ENCODE measurements around the gene GUK1.

Gene GUK1

DNA sequence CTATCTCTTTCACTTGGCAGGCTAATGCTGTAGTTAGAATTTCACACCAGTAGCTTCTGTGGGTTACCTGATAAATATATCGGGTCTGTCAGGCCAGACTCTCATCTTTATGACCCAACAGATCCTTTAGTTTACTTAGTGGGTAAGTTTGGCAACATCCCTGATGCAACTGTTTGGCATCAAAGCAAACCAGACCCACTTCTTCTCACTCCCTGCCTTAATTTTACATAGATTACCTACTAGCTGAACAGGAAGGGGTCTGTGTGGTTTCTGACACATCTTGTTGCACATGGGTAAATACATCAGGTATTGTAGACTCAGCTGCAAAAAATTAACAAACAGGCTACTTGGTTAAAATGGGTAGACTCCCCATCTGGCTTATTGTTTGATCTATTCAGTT lies 3.2 kb upstream of the GUK1 start:
- Histone ChIP-seq H3K27me3 (ENCODE audit: control insufficient read depth, insufficient read depth, low read length) (peaks cover 43% of the 10 kb centered on the region), H3K4me3 (ENCODE audit: low read depth, low read length) (no peak overlapping the region), H3K9ac (ENCODE audit: low read length) (no peak overlapping the region), H3K4me1 (ENCODE audit: control insufficient read depth, insufficient read depth, low read length) (peaks cover 6% of the 10 kb centered on the region; the same call in 1 of the 2 replicates), H3K27ac (ENCODE audit: low read depth, low read length) (no peak overlapping the region), H3K36me3 (ENCODE audit: control insufficient read depth, insufficient read depth, low read length) (no peaks in the 10 kb centered on the region; the same call in 1 of the 2 replicates), H3K9me3 (ENCODE audit: control insufficient read depth, insufficient read depth, low read depth, low read length) (no peaks in the 10 kb centered on the region)

- Histone ChIP-seq H3K27me3 (ENCODE audit: control insufficient read depth, insufficient read depth, low read length) (peaks cover 32% of the 10 kb centered on the region), H3K9ac (ENCODE audit: low read length) (peak overlapping the region; percentile 58), H3K4me1 (ENCODE audit: control insufficient read depth, insufficient read depth, low read length) (peaks cover 6% of the 10 kb centered on the region; the same call in 1 of the 2 replicates), H3K27ac (ENCODE audit: low read depth, low read length) (peak overlapping the region; percentile 54; the same call in 1 of the 2 replicates), H3K36me3 (ENCODE audit: control insufficient read depth, insufficient read depth, low read length) (no peaks in the 10 kb centered on the region; the same call in 1 of the 2 replicates), H3K9me3 (ENCODE audit: control insufficient read depth, insufficient read depth, low read depth, low read length) (no peaks in the 10 kb centered on the region), H3K4me3 (ENCODE audit: low read depth, low read length) (peak overlapping the region; percentile 90)
Measured at GRCh38 chr1:228139406-228139930, 611 bp upstream of the GUK1 start.

DNA sequence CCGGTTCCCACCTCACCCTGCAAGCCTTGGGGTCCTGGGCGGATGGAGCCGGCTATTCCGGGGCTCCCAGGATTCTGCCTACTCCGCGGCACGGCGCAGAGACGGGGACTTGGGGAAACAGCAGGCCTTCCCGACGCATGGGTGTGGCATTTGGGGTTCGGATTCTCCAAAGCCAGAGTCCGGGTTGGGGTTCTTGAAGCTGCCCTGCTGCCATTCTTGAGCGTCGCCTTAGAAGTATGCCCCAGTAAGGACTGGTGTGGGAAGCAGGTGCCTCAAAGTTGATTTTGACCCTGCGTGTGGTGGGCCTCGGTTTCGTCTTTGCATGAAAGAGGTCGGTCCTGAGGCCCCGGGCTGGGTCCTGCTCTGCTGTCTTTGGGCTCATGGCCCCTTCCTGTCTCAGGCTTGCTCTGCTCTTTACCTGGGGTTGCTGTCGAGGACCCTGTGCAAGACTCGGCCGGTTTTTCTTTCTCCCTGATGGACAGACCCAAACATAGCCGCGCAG lies 696 bp downstream of the GUK1 start:
- Histone ChIP-seq H3K4me3 (ENCODE audit: low read depth, low read length) (peak overlapping the region; percentile 90), H3K9me3 (ENCODE audit: control insufficient read depth, insufficient read depth, low read depth, low read length) (no peaks in the 10 kb centered on the region), H3K9ac (ENCODE audit: low read length) (peak overlapping the region; percentile 81), H3K27ac (ENCODE audit: low read depth, low read length) (no peak overlapping the region), H3K36me3 (ENCODE audit: control insufficient read depth, insufficient read depth, low read length) (peaks cover 5% of the 10 kb centered on the region; the same call in 1 of the 2 replicates), H3K27me3 (ENCODE audit: control insufficient read depth, insufficient read depth, low read length) (peaks cover 19% of the 10 kb centered on the region), H3K4me1 (ENCODE audit: control insufficient read depth, insufficient read depth, low read length) (peaks cover 6% of the 10 kb centered on the region; the same call in 1 of the 2 replicates)

DNA sequence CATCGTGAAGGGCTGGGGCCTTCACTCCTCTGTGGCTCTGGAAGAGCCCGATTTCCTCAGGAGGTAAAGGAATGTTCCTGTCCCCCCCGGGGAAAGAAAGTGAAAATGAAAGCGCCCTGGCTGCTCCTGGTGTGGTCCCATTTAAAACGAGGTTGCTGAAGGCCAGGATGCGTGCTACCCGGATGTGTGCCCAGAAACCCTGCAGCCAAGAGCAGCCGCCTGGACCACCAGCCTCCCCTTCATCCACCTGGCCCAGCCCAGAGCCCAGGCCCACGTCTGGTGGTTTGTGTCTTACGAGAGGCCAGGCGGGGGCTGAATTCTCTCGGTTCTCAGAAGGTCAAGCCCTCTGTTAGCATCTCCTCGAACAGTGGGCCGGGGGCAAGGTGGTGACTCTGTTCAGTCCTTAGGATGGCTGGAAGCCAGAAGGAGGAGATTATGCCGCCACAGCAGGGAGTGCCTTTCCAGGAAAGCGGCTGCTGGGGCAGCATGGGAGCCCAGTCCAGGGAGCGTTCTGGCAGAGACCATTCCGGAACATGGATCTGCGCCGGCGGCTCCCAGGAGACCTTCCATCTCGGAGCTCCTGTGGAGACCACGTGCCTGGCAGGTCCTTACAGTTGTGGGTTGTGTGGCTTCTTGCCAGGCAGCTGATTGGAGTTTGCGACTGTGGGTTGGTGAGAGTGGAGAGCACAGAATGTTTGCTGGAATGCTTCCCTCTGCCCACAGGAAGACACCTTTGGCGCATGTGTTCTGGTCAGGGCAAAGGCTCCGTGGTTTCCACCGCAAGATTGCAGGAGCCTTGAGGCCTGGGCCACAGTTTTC lies 1.4 kb downstream of the GUK1 start:
- peak overlapping the region; percentile 81 for H3K9ac ChIP-seq (ENCODE audit: low read length)
- peak overlapping the region; percentile 90 for H3K4me3 ChIP-seq (ENCODE audit: low read depth, low read length)
- H3K27ac ChIP-seq (ENCODE audit: low read depth, low read length), result no peak overlapping the region
- peaks cover 6% of the 10 kb centered on the region; the same call in 1 of the 2 replicates for H3K4me1 ChIP-seq (ENCODE audit: control insufficient read depth, insufficient read depth, low read length)
- peaks cover 13% of the 10 kb centered on the region for H3K27me3 ChIP-seq (ENCODE audit: control insufficient read depth, insufficient read depth, low read length)
- peaks cover 6% of the 10 kb centered on the region; the same call in 1 of the 2 replicates for H3K36me3 ChIP-seq (ENCODE audit: control insufficient read depth, insufficient read depth, low read length)
- H3K9me3 ChIP-seq (ENCODE audit: control insufficient read depth, insufficient read depth, low read depth, low read length), result no peaks in the 10 kb centered on the region

DNA sequence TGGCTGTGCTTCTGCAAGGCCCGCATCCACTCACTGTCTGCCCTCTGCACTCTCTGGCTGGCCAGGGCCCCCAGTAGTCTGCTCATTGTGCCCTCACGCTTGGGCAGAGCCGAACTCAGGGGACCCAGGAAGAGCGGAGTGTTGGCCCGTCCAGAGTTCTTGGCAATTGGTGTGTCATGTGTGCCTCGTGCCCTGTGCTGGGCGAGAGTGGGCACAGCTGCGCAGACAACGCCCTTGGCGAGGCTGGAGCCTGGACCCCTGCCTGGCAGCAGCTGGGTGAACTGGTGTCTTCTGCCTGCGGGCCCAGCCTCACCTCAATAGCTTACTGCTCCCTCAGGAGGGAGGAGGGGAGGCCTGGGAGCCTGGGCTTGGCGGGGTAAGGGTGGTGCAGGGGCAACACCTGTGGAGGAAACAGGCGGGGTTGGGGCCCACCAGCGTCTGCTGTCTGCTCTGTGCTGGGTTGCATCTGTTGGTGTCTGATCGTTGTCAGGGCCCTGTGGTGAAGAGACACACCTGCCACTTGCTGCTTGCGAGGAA lies 2.1 kb downstream of the GUK1 start:
- no peaks in the 10 kb centered on the region for H3K9me3 ChIP-seq (ENCODE audit: control insufficient read depth, insufficient read depth, low read depth, low read length)
- peaks cover 6% of the 10 kb centered on the region; the same call in 1 of the 2 replicates for H3K4me1 ChIP-seq (ENCODE audit: control insufficient read depth, insufficient read depth, low read length)
- H3K9ac ChIP-seq (ENCODE audit: low read length), result no peak overlapping the region
- H3K36me3 ChIP-seq (ENCODE audit: control insufficient read depth, insufficient read depth, low read length), result peaks cover 12% of the 10 kb centered on the region; the same call in 1 of the 2 replicates
- peaks cover 5% of the 10 kb centered on the region for H3K27me3 ChIP-seq (ENCODE audit: control insufficient read depth, insufficient read depth, low read length)
- H3K4me3 ChIP-seq (ENCODE audit: low read depth, low read length), result no peak overlapping the region
- no peak overlapping the region for H3K27ac ChIP-seq (ENCODE audit: low read depth, low read length)

- no peak overlapping the region for H3K4me3 ChIP-seq (ENCODE audit: low read depth, low read length)
- no peaks in the 10 kb centered on the region for H3K9me3 ChIP-seq (ENCODE audit: control insufficient read depth, insufficient read depth, low read depth, low read length)
- no peak overlapping the region for H3K27ac ChIP-seq (ENCODE audit: low read depth, low read length)
- H3K27me3 ChIP-seq (ENCODE audit: control insufficient read depth, insufficient read depth, low read length), result no peaks in the 10 kb centered on the region; the same call in 1 of the 2 replicates
- H3K36me3 ChIP-seq (ENCODE audit: control insufficient read depth, insufficient read depth, low read length), result peaks cover 15% of the 10 kb centered on the region; the same call in 1 of the 2 replicates
- H3K4me1 ChIP-seq (ENCODE audit: control insufficient read depth, insufficient read depth, low read length), result peaks cover 6% of the 10 kb centered on the region; the same call in 1 of the 2 replicates
- no peak overlapping the region for H3K9ac ChIP-seq (ENCODE audit: low read length)
Measured at GRCh38 chr1:228142701-228143136, 2.6 kb downstream of the GUK1 start.

GRCh38 chr1:228143480-228144192 lies 3.6 kb downstream of the GUK1 start:
- Histone ChIP-seq H3K36me3 (ENCODE audit: control insufficient read depth, insufficient read depth, low read length) (peaks cover 18% of the 10 kb centered on the region; the same call in 1 of the 2 replicates), H3K27me3 (ENCODE audit: control insufficient read depth, insufficient read depth, low read length) (no peaks in the 10 kb centered on the region), H3K4me3 (ENCODE audit: low read depth, low read length) (no peak overlapping the region), H3K9me3 (ENCODE audit: control insufficient read depth, insufficient read depth, low read depth, low read length) (no peaks in the 10 kb centered on the region), H3K27ac (ENCODE audit: low read depth, low read length) (no peak overlapping the region), H3K4me1 (ENCODE audit: control insufficient read depth, insufficient read depth, low read length) (peaks cover 6% of the 10 kb centered on the region; the same call in 1 of the 2 replicates), H3K9ac (ENCODE audit: low read length) (no peak overlapping the region)

DNA sequence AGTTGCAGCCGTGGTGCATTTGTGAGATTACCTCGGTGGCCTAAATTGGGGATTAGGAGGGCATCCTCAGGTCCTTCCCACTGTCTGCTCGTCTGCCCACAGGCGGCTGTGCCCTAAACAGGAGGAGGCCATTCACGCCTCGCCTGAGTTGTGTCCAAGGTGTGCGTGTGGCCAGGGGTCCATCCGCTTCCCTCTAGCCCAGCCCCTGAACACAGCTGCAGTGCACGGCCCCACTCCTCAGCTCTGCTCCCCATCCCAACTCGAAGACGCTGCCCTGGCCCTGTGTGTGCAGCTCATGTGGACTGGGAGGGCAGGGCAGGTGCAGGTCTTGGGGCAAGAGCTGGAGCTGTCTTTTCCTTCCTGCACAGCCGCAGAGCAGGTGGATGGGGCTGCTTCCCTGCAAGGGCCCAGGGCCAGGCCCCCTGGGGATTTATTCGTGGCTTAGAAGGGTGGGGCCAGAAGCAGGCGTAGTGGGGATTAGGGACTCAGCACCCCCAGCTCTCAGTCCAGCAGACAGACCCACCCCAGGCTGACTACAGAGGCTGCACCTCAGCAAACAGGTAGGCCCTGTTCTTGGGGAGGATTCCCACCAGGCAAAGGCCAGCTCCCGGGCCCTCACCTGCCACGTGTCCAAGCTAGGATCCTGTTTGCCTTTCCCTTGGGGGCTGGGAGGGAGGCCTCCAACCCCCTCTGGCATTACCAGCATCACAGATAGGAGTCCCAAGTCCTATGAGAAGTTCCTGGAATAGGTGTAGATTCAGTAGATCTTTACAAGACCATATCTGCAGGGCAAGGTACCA lies 4.3 kb downstream of the GUK1 start:
- no peak overlapping the region for H3K27ac ChIP-seq (ENCODE audit: low read depth, low read length)
- H3K4me3 ChIP-seq (ENCODE audit: low read depth, low read length), result no peak overlapping the region
- peaks cover 12% of the 10 kb centered on the region for H3K4me1 ChIP-seq (ENCODE audit: control insufficient read depth, insufficient read depth, low read length)
- no peaks in the 10 kb centered on the region for H3K9me3 ChIP-seq (ENCODE audit: control insufficient read depth, insufficient read depth, low read depth, low read length)
- no peaks in the 10 kb centered on the region for H3K27me3 ChIP-seq (ENCODE audit: control insufficient read depth, insufficient read depth, low read length)
- H3K36me3 ChIP-seq (ENCODE audit: control insufficient read depth, insufficient read depth, low read length), result peaks cover 18% of the 10 kb centered on the region
- H3K9ac ChIP-seq (ENCODE audit: low read length), result no peak overlapping the region

GRCh38 chr1:228144993-228145343 lies 4.9 kb downstream of the GUK1 start:
- H3K36me3 ChIP-seq (ENCODE audit: control insufficient read depth, insufficient read depth, low read length), result peaks cover 18% of the 10 kb centered on the region

More at GRCh38 chr1:228144993-228145343, 4.9 kb downstream of the GUK1 start:
- H3K9ac ChIP-seq (ENCODE audit: low read length), result no peak overlapping the region
- no peaks in the 10 kb centered on the region for H3K9me3 ChIP-seq (ENCODE audit: control insufficient read depth, insufficient read depth, low read depth, low read length)
- H3K27ac ChIP-seq (ENCODE audit: low read depth, low read length), result no peak overlapping the region
- H3K4me3 ChIP-seq (ENCODE audit: low read depth, low read length), result no peak overlapping the region
- no peaks in the 10 kb centered on the region for H3K27me3 ChIP-seq (ENCODE audit: control insufficient read depth, insufficient read depth, low read length)
- H3K4me1 ChIP-seq (ENCODE audit: control insufficient read depth, insufficient read depth, low read length), result peaks cover 17% of the 10 kb centered on the region
